ENCODE results near the gene KAT6B.

DNA sequence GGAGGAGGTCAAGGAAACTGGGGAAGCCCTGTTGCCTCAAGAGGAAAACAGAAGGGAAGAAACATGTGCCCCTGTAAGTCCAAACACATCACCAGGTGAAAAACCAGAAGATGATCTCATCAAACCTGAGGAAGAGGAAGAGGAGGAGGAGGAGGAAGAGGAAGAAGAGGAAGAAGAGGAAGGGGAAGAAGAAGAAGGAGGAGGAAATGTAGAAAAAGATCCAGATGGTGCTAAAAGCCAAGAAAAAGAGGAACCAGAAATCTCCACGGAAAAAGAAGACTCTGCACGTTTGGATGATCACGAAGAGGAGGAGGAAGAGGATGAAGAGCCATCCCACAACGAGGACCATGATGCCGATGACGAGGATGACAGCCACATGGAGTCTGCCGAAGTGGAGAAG, 202.3 kb downstream of the KAT6B start:
- TF ChIP-seq CTCF (IDR thresholded peaks at IDR 0.05 in 4 of 5, conservative IDR thresholded peaks at IDR 0.05 in 1 of 5), result no peak
- no peak for TF ChIP-seq POLR2A (IDR thresholded peaks at IDR 0.05)
